Activated B cell treated with CpG ODN at 0.5 μM for 24 hours (primary cell): Measurements from ENCODE around the gene SLC9A3. TPM values are rescaled to one million over a fixed set of nuclear protein-coding genes. Genes with fewer than 3 reads are reported as not detected.

ENCODE experiments used
- ATAC-seq: fragments of 200-7000 bp; cut with Tn5 transposase; one replicate; pipeline ENCODE4 v1.10.0; 2021; ENCODE audit warnings: low read depth, mild to moderate bottlenecking, moderate library complexity
- CTCF ChIA-PET: fragments of 350-600 bp; sonication (Branson Sonifier 250); formaldehyde crosslinking; loops from one replicate; lab custom pipeline; 2021; ENCODE audit warnings: antibody characterized with exemption; lab: Charles Lee
- POLR2A ChIA-PET: fragments of 350-600 bp; sonication (Branson Sonifier 250); formaldehyde crosslinking; loops from one replicate; lab custom pipeline; 2021; ENCODE audit warnings: antibody characterized with exemption; lab: Charles Lee
- DNase-seq: peaks from one replicate; pipeline ENCODE4 v3.0.0; 2022
- H3K27ac Mint-ChIP-seq: one replicate; pipeline ENCODE4 v1.8.0; 2020; ENCODE audit warnings: mixed read lengths
- H3K27me3 Mint-ChIP-seq: one replicate; pipeline ENCODE4 v1.8.0; 2021; ENCODE audit warnings: mixed read lengths
- H3K36me3 Mint-ChIP-seq: one replicate; pipeline ENCODE4 v1.8.0; 2021; ENCODE audit warnings: low read depth, mixed read lengths
- H3K4me1 Mint-ChIP-seq: one replicate; pipeline ENCODE4 v1.8.0; 2021; ENCODE audit warnings: mixed read lengths
- H3K4me3 Mint-ChIP-seq: one replicate; pipeline ENCODE4 v1.8.0; 2020; ENCODE audit warnings: mild to moderate bottlenecking, mixed read lengths
- H3K9me3 Mint-ChIP-seq: one replicate; pipeline ENCODE4 v1.8.0; 2020; ENCODE audit warnings: mixed read lengths
- intact Hi-C: fragments of 100-400 bp; cut with micrococcal nuclease; formaldehyde crosslinking; loops from one replicate; pipeline ENCODE4 v1.15.1; 2024
- total RNA-seq: library from RNA; stranded (reverse); gene quantifications from 2 replicates; pipeline ENCODE4 v1.2.3, GENCODE V29; 2022
- TF ChIP-seq, protein P1 (sequence below): fragments of 200-600 bp; IDR thresholded peaks from one replicate; pipeline ENCODE4 v1.8.0; 2022; ENCODE audit warnings: antibody characterized with exemption, mild to moderate bottlenecking

Gene SLC9A3
- total RNA-seq, 1 donor from 2014 or later, result 0.20 TPM

DNA sequence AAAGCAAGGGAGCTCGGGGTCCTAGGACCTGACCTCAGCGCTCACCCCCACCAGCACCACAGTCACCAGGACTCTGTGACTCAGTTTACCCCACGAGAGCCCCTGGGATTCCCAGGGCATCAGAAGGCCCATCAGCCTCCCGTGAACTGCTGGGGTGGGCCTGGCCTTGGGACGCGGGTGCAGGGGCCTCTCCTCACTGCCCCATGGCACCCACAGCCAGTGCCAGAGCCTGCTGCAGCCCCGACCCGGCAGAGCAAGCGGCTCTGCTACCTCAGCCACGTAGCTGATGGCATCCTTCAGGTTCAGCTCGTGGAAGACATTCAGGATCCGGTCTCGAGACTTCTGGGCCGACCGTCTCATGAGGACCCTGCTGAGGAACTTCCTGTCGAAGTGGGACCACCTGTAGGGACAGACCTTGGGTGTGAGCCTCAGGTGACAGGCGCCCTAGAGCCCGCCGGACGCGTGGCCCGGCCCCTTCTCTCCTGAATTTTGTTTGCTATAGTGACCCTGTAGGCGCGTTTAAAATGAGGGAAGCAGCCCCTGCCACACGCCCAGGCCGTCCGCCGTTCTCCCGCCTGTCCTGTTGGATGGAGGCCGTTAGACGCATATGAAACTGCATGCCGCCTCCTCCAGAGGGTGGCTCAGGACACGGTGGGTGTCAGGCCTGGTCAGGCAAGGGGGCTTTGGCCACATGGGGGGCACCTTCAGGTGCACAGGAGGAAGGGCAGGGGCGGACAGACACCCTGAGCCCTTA is 44.5 kb downstream of the SLC9A3 start:
- peaks cover 23% of the 10 kb centered on the region for H3K27me3 Mint-ChIP-seq
- TF ChIP-seq, protein P1, sequence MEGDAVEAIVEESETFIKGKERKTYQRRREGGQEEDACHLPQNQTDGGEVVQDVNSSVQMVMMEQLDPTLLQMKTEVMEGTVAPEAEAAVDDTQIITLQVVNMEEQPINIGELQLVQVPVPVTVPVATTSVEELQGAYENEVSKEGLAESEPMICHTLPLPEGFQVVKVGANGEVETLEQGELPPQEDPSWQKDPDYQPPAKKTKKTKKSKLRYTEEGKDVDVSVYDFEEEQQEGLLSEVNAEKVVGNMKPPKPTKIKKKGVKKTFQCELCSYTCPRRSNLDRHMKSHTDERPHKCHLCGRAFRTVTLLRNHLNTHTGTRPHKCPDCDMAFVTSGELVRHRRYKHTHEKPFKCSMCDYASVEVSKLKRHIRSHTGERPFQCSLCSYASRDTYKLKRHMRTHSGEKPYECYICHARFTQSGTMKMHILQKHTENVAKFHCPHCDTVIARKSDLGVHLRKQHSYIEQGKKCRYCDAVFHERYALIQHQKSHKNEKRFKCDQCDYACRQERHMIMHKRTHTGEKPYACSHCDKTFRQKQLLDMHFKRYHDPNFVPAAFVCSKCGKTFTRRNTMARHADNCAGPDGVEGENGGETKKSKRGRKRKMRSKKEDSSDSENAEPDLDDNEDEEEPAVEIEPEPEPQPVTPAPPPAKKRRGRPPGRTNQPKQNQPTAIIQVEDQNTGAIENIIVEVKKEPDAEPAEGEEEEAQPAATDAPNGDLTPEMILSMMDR, result no peak
- H3K36me3 Mint-ChIP-seq, result no peaks in the 10 kb centered on the region
- H3K4me1 Mint-ChIP-seq, result peaks cover 2% of the 10 kb centered on the region
- POLR2A ChIA-PET, result no interaction called here
- intact Hi-C loops, result no loop called here
- no peaks in the 10 kb centered on the region for H3K9me3 Mint-ChIP-seq
- CTCF ChIA-PET, result no interaction called here
- H3K27ac Mint-ChIP-seq, result no peak overlapping the region
- ATAC-seq, result no peak
- no peak for DNase-seq
- no peak overlapping the region for H3K4me3 Mint-ChIP-seq

- Mint-ChIP-seq H3K27me3 (peaks cover 24% of the 10 kb centered on the region), H3K9me3 (no peaks in the 10 kb centered on the region), H3K27ac (no peak overlapping the region), H3K36me3 (no peaks in the 10 kb centered on the region), H3K4me3 (no peak overlapping the region), H3K4me1 (peaks cover 5% of the 10 kb centered on the region)
- POLR2A ChIA-PET, result no interaction called here
- CTCF ChIA-PET, result no interaction called here
- ATAC-seq, result no peak
- TF ChIP-seq, protein P1, result no peak
- DNase-seq, result no peak
- intact Hi-C loops, result no loop called here
These were observed 45.2 kb downstream of the SLC9A3 start for GRCh38 chr5:478982-479535.

DNA sequence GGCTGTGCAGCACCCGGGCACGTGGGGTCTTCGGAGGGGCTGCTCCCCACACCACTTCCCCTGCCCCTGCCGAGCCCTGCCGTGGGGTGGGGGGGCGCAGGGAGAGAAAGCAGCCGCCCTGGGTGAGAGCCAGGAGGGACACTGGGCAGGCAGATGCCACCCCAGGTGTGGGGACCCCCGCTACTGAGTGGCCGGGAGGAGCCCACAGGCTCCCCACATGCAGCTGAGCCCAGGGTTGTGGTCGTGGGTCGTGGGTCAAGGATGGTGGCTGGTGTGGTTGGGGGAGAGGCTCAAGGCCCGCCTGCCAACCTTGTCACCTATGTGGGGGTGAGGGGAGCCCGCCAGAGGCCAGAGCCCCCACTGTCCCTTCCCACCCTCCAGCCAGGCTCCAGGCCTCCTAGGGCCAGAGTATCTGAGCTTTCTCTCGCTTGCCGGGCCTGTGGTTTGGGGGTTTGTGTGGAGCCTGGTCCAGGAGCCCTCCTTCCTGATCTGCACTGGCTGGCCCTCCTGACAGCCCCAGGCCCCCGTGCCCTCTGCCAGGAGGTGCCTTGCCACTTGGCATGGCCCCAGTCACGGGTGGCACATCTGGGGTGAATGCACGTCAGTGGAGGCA is 45.8 kb downstream of the SLC9A3 start:
- DNase-seq, result no peak

DNA sequence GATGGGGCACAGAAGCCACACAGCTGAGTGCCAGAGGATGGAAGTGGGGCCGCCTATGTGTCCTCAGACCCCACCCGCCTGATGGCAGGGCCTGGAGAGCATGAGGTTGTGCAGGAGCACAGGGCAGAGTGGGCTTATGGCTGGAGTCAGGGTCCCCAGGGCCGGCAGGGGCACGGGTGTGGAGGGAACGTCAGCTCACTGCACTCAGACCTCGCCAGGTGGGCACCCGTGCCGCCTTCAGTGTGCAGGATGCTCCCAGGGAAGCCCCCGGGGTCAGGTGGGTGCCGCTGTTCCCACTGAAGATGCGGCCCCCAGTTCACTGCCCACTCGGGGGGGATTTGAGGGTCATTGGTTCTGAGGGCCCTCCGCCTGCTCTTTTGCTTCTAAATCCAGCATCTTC is 46.4 kb downstream of the SLC9A3 start:
- Mint-ChIP-seq H3K27me3 (peaks cover 26% of the 10 kb centered on the region), H3K27ac (no peak overlapping the region), H3K4me1 (peaks cover 7% of the 10 kb centered on the region), H3K4me3 (no peak overlapping the region), H3K36me3 (no peaks in the 10 kb centered on the region), H3K9me3 (no peaks in the 10 kb centered on the region)
- TF ChIP-seq, protein P1, result no peak
- ChIA-PET POLR2A (interaction anchor here (0.6 kb wide), 1 partner anchor 134 kb away, joined by 4 read pairs; no protein-coding TSS in a partner anchor), CTCF (no interaction called here)
- DNase-seq, result no peak
- no peak for ATAC-seq
- intact Hi-C loops, result no loop called here

More for the DNA sequence above, 45.8 kb downstream of the SLC9A3 start:
- intact Hi-C loops, result no loop called here
- TF ChIP-seq, protein P1, result no peak
- H3K27me3 Mint-ChIP-seq, result peaks cover 26% of the 10 kb centered on the region
- no peaks in the 10 kb centered on the region for H3K9me3 Mint-ChIP-seq
- no peak for ATAC-seq
- no peak overlapping the region for H3K27ac Mint-ChIP-seq
- no peaks in the 10 kb centered on the region for H3K36me3 Mint-ChIP-seq
- ChIA-PET POLR2A (no interaction called here), CTCF (no interaction called here)
- no peak overlapping the region for H3K4me3 Mint-ChIP-seq
- H3K4me1 Mint-ChIP-seq, result peaks cover 7% of the 10 kb centered on the region

- intact Hi-C loops, result no loop called here
- Mint-ChIP-seq H3K4me3 (no peak overlapping the region), H3K36me3 (no peaks in the 10 kb centered on the region), H3K9me3 (no peaks in the 10 kb centered on the region), H3K4me1 (peaks cover 7% of the 10 kb centered on the region), H3K27ac (no peak overlapping the region), H3K27me3 (peaks cover 26% of the 10 kb centered on the region)
- CTCF ChIA-PET, result no interaction called here
- no peak for DNase-seq
- ATAC-seq, result no peak
- POLR2A ChIA-PET, result interaction anchor here (0.6 kb wide), 1 partner anchor 134 kb away, joined by 4 read pairs; no protein-coding TSS in a partner anchor
- TF ChIP-seq, protein P1, result no peak
These were observed 47.0 kb downstream of the SLC9A3 start for GRCh38 chr5:477247-477646.
